HepG2 (cell line): ENCODE measurements around the gene MATK. TPM values are rescaled to one million over a fixed set of nuclear protein-coding genes. Genes with fewer than 3 reads are reported as not detected.
"Not testable (repeated sequence)": the region's sequence is repeated elsewhere in the genome, so short reads cannot be mapped to it uniquely, and the experiment has no call there.

Experiments used
- ATAC-seq: fragments of 200-7000 bp; cut with Tn5 transposase; 3 replicates; pipeline ENCODE4 v1.9.1; 2020; ENCODE audit warnings: mild to moderate bottlenecking, moderate library complexity
- BruUV-seq: library from RNA; stranded (reverse); fragments of 400-500 nt; replicated peaks from 2 replicates; lab custom pipeline; 2021; lab: Mats Ljungman, UMichigan
- CTCF ChIA-PET: fragments of 300-600 bp; formaldehyde crosslinking; extraction: SDS; loops from one replicate; lab custom pipeline; 2021; ENCODE audit warnings: low total read pairs, inconsistent platforms, low intra/inter-chr PET ratio; lab: Yijun Ruan, JAX
- POLR2A ChIA-PET: fragments of 350-600 bp; sonication (Branson Sonifier 250); formaldehyde crosslinking; loops from one replicate; lab custom pipeline; 2020; ENCODE audit warnings: antibody characterized with exemption, inconsistent platforms; lab: Yijun Ruan, JAX
- DNase-seq: peaks from one replicate; pipeline ENCODE4 v3.0.0-alpha.2; 2015; ENCODE audit warnings: low spot score
- FAIRE-seq: peaks from 3 replicates; lab custom pipeline; 2011; peaks lifted over from hg19 to GRCh38; lab: Jason Lieb, UNC
- H2AFZ ChIP-seq: one replicate; pipeline ENCODE4 v1.6.1; 2011; ENCODE audit warnings: low read length, inconsistent platforms
- H3K27ac ChIP-seq: fragments of 300-600 bp; 3 replicates; pipeline ENCODE4 v1.8.0; 2011; ENCODE audit warnings: mixed run types, mild to moderate bottlenecking, mixed read lengths, low read length, inconsistent platforms; ENCODE audit not compliant: insufficient read depth; ENCODE audit errors: extremely low read length
- H3K27me3 ChIP-seq, 2 experiments: fragments of 200-600 bp in 1 of 2; 2 replicates in 1 of 2; 3 replicates in 1 of 2; pipeline versions ENCODE4 v1.6.0 to v1.8.0; 2011; ENCODE audit warnings: low read length in 2 of 2, mild to moderate bottlenecking in 2 of 2, moderate library complexity in 2 of 2, inconsistent platforms in 1 of 2; ENCODE audit not compliant: insufficient read depth in 2 of 2, control insufficient read depth in 1 of 2
- H3K36me3 ChIP-seq, 2 experiments: fragments of 200-600 bp in 1 of 2; replicated peaks in 1 of 2; 2 replicates in 1 of 2; 3 replicates in 1 of 2; pipeline versions ENCODE4 v1.5.1 to v1.8.0; 2011; ENCODE audit warnings: low read length in 2 of 2, inconsistent platforms in 1 of 2; ENCODE audit not compliant: insufficient read depth in 2 of 2, control insufficient read depth in 1 of 2
- H3K4me1 ChIP-seq: 2 replicates; pipeline ENCODE4 v1.5.1; 2012; ENCODE audit warnings: low read length, inconsistent platforms; ENCODE audit not compliant: insufficient read depth
- H3K4me2 ChIP-seq: 2 replicates; pipeline ENCODE4 v1.6.0; 2011; ENCODE audit warnings: low read depth, low read length, inconsistent platforms
- H3K4me3 ChIP-seq, 3 experiments: fragments of 200-600 bp in 1 of 3; sonication (generic), shearing (Covaris generic) in 1 of 3; replicated peaks in 1 of 3; 2 replicates each; pipeline ENCODE4 v1.5.1; 2011 to 2016; ENCODE audit warnings: low read length in 3 of 3, inconsistent platforms in 2 of 3, low read depth in 2 of 3, mild to moderate bottlenecking in 2 of 3, control low read depth in 1 of 3, mixed read lengths in 1 of 3; ENCODE audit not compliant: insufficient read depth in 1 of 3
- H3K79me2 ChIP-seq: one replicate; pipeline ENCODE4 v1.6.1; 2011; ENCODE audit warnings: low read length, inconsistent platforms; ENCODE audit not compliant: insufficient read depth
- H3K9ac ChIP-seq: 2 replicates; pipeline ENCODE4 v1.6.0; 2011; ENCODE audit warnings: mild to moderate bottlenecking, low read depth, low read length, inconsistent platforms; ENCODE audit not compliant: insufficient read depth
- H3K9me3 ChIP-seq: 2 replicates; pipeline ENCODE4 v1.5.1; 2012; ENCODE audit warnings: mild to moderate bottlenecking, low read length
- H4K20me1 ChIP-seq: 2 replicates; pipeline ENCODE4 v1.6.0; 2011; ENCODE audit warnings: inconsistent platforms, mild to moderate bottlenecking, low read length, moderate library complexity; ENCODE audit not compliant: insufficient read depth
- ZBTB40 ChIP-seq, 2 experiments: fragments of 450-650 bp in 1 of 2; sonication (generic) in 1 of 2; formaldehyde crosslinking in 1 of 2; IDR thresholded peaks; 2 replicates each; pipeline versions ENCODE4 v1.6.1 to v1.8.0; 2016 to 2022; ENCODE audit warnings: antibody characterized with exemption in 1 of 2, mild to moderate bottlenecking in 1 of 2, missing genetic modification reagents in 1 of 2
- ZNF121 ChIP-seq: sonication (generic); formaldehyde crosslinking; IDR thresholded peaks from 2 replicates; pipeline ENCODE4 v1.5.0; 2020; ENCODE audit warnings: mild to moderate bottlenecking, missing genetic modification reagents
- WGBS: methylation state at CpG from one replicate; pipeline ENCODE4 v1.1.6; 2017; ENCODE audit warnings: low lambda C conversion rate; 5-methylcytosine and 5-hydroxymethylcytosine counted together
- in situ Hi-C: cut with HindIII; loops from 2 replicates; pipeline ENCODE4 v1.10.0; 2017; ENCODE audit warnings: low pct_unique_long_range_greater_than_20kb; ENCODE audit not compliant: extremely low pct_ligation_motif_present
- intact Hi-C: fragments of 100-400 bp; cut with micrococcal nuclease; formaldehyde crosslinking; loops from one replicate; pipeline ENCODE4 v1.10.0; 2022; ENCODE audit not compliant: unreplicated experiment
- polyA plus RNA-seq, 8 experiments: library from polyadenylated mRNA; depleted of rRNA in 3 of 8; stranded (reverse) in 7 of 8; unstranded in 1 of 8; fragments of >200 nt; fragmentation: Illumina TruSeq in 4 of 8; extraction: Trizol in 4 of 8; gene quantifications; 2 replicates each; pipeline versions ENCODE4 v1.2.1 to v1.2.3, GENCODE V29; 2011 to 2016; ENCODE audit warnings: low read depth in 4 of 8, missing spikeins in 1 of 8, mixed read lengths in 1 of 8; ENCODE audit not compliant: insufficient read depth in 1 of 8
- total RNA-seq, 5 experiments: library from RNA; depleted of rRNA; stranded (reverse); fragments of >200 nt; fragmentation: Illumina TruSeq; extraction: Trizol; gene quantifications; 2 replicates each; pipeline ENCODE4 v1.2.3, GENCODE V29; 2016; ENCODE audit warnings: low read depth in 1 of 5

MATK gene
- total and polyA plus RNA-seq, 2 of the 13 experiments (the other 11 are each of a cell fraction or from before 2014, with no cell fraction given) = 0.09 TPM; not detected in 1

- H3K27ac ChIP-seq, H3K9me3 ChIP-seq, H3K79me2 ChIP-seq, ATAC-seq, in situ Hi-C loops, H3K27me3 ChIP-seq, H3K9ac ChIP-seq, H3K36me3 ChIP-seq, POLR2A ChIA-PET, H4K20me1 ChIP-seq, BruUV-seq, H2AFZ ChIP-seq, H3K4me3 ChIP-seq, FAIRE-seq, DNase-seq, CTCF ChIA-PET, intact Hi-C loops, H3K4me2 ChIP-seq: not testable (repeated sequence)
- H3K4me1 ChIP-seq = peaks cover 14% of the 10 kb centered on the region
- 96% methylated on average over 13 of the region's 13 CpGs for WGBS
- TF ChIP-seq ZNF121 (CRISPR knock-in tag) = peak; percentile 84
These were observed 27.9 kb downstream of the MATK start for GRCh38 chr19:3758297-3758696.

GRCh38 chr19:3757705-3758104 lies 28.5 kb downstream of the MATK start:
- peak; percentile 60 for TF ChIP-seq ZBTB40 (IDR thresholded peaks at IDR 0.05)
- TF ChIP-seq ZBTB40 (CRISPR knock-in tag; IDR thresholded peaks at IDR 0.05) = peak; percentile 95
- H3K4me3 ChIP-seq, BruUV-seq, ATAC-seq, H3K27me3 ChIP-seq, DNase-seq, H3K9ac ChIP-seq, H3K36me3 ChIP-seq, intact Hi-C loops, FAIRE-seq, H3K9me3 ChIP-seq, POLR2A ChIA-PET, H4K20me1 ChIP-seq, in situ Hi-C loops, H2AFZ ChIP-seq, H3K27ac ChIP-seq, CTCF ChIA-PET, H3K4me2 ChIP-seq, H3K79me2 ChIP-seq: not testable (repeated sequence)
- WGBS = 95% methylated on average over 7 of the region's 7 CpGs
- H3K4me1 ChIP-seq = peaks cover 11% of the 10 kb centered on the region
